NCI-H2107 treated with DMSO at 0.1 percent for 48 hours (cell line): ENCODE data around the gene ADAMTS10.
"Not testable (repeated sequence)": the region's sequence is repeated elsewhere in the genome, so short reads cannot be mapped to it uniquely, and the experiment has no call there.

ENCODE experiments used
- DNase-seq: peaks from one replicate; lab custom pipeline; 2025; ENCODE audit not compliant: unreplicated experiment; lab: John Stamatoyannopoulos, UW

Gene ADAMTS10

GRCh38 chr19:8629184-8629583 is 18.7 kb upstream of the ADAMTS10 start:
- DNase-seq = no peak

- no peak for DNase-seq
These were observed 16.3 kb upstream of the ADAMTS10 start for GRCh38 chr19:8626842-8627241.

- not testable (repeated sequence) for DNase-seq
These were observed 12.4 kb upstream of the ADAMTS10 start for GRCh38 chr19:8622886-8623285.

GRCh38 chr19:8618751-8619150 is 8.2 kb upstream of the ADAMTS10 start:
- no peak for DNase-seq

GRCh38 chr19:8617984-8618383 is 7.5 kb upstream of the ADAMTS10 start:
- no peak for DNase-seq

GRCh38 chr19:8617325-8617724 is 6.8 kb upstream of the ADAMTS10 start:
- not testable (repeated sequence) for DNase-seq

- DNase-seq = no peak
These were observed 6.3 kb upstream of the ADAMTS10 start for GRCh38 chr19:8616861-8617260.

- peak; percentile 1 for DNase-seq
These were observed 5.5 kb upstream of the ADAMTS10 start for GRCh38 chr19:8615813-8616596.

- DNase-seq = no peak
These were observed 4.5 kb upstream of the ADAMTS10 start for GRCh38 chr19:8615024-8615423.

GRCh38 chr19:8614455-8614854 is 3.9 kb upstream of the ADAMTS10 start:
- DNase-seq = no peak

- no peak for DNase-seq
These were observed 2.3 kb upstream of the ADAMTS10 start for GRCh38 chr19:8612807-8613171.

GRCh38 chr19:8611877-8612806 is 1.6 kb upstream of the ADAMTS10 start:
- DNase-seq = no peak

- no peak for DNase-seq
These were observed 919 bp upstream of the ADAMTS10 start for GRCh38 chr19:8611391-8611876.

- DNase-seq = no peak
These were observed 403 bp upstream of the ADAMTS10 start for GRCh38 chr19:8610936-8611300.

GRCh38 chr19:8609279-8610040 is 1.1 kb downstream of the ADAMTS10 start:
- no peak for DNase-seq

GRCh38 chr19:8608941-8609278 is 1.6 kb downstream of the ADAMTS10 start:
- no peak for DNase-seq

- DNase-seq = no peak
These were observed 3.1 kb downstream of the ADAMTS10 start for GRCh38 chr19:8607386-8607785.

GRCh38 chr19:8605514-8605913 is 5.0 kb downstream of the ADAMTS10 start:
- DNase-seq = no peak

- no peak for DNase-seq
These were observed 8.7 kb downstream of the ADAMTS10 start for GRCh38 chr19:8601796-8602195.

- DNase-seq = no peak
These were observed 9.7 kb downstream of the ADAMTS10 start for GRCh38 chr19:8600816-8601215.

GRCh38 chr19:8600064-8600463 is 10.5 kb downstream of the ADAMTS10 start:
- no peak for DNase-seq
